ENCODE data around the gene AIDA.
A peak's percentile ranks its signal among the peaks of the same experiment; 100 is the strongest.

AIDA gene

GRCh38 chr1:222618880-222619596 lies 93.3 kb downstream of the AIDA start:
- H3K4me3 ChIP-seq (ENCODE audit: low read length) = peak overlapping the region; percentile 76
- H3K9me3 ChIP-seq (ENCODE audit: control insufficient read depth, low read depth, low read length) = no peaks in the 10 kb centered on the region
- peaks cover 10% of the 10 kb centered on the region for H3K27me3 ChIP-seq (ENCODE audit: control insufficient read depth, insufficient read depth, low read length)
- no peaks in the 10 kb centered on the region for H3K4me1 ChIP-seq (ENCODE audit: control insufficient read depth, low read depth, low read length)
- H3K36me3 ChIP-seq (ENCODE audit: control insufficient read depth, low read depth, low read length) = peaks cover 10% of the 10 kb centered on the region
- H3K27ac ChIP-seq (ENCODE audit: low read length) = no peak overlapping the region
- H3K9ac ChIP-seq (ENCODE audit: low read length) = peak overlapping the region; percentile 69
